ENCODE data around the gene SP6.

DNA sequence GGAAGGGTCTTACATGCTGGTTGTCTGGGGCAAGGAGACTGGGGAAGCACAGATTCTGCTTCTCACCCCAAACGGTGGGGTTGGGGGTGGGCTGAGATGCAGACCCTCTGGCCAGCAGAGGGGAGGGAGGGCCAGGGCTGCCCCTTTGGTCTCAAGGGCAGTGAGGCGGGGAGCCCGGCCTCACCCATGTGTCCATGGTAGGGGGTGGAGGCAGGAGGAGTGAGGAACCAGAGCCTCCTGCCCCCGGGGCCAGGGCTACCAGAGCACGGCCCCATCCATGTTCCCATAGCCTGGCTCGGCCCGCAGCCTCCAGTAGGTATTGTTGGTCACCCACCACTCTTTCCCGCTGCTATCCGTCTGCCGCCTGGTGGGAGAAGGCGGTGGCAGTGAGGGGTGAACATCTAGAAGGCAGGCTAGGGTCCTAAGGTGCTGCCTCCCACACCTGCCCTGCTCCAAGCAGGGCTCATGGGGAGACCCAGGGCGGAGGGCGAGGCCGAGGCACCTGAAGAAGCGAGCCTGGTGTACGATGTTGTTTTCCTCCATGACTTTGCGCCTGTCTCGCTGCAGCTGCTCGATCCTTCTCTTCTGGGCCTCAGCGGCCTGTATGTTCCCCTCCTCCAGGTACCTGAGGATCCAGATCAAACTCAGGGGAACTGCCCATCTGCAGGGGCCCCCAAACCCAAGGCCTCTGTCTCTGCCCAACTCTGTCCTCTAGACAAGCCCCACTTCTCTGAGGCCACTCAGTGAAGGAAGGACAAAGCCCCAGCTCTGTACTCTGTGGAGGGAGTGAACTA, 42.7 kb downstream of the SP6 start:
- TF ChIP-seq POLR2A (IDR thresholded peaks at IDR 0.05) = no peak
- TF ChIP-seq, protein P1, sequence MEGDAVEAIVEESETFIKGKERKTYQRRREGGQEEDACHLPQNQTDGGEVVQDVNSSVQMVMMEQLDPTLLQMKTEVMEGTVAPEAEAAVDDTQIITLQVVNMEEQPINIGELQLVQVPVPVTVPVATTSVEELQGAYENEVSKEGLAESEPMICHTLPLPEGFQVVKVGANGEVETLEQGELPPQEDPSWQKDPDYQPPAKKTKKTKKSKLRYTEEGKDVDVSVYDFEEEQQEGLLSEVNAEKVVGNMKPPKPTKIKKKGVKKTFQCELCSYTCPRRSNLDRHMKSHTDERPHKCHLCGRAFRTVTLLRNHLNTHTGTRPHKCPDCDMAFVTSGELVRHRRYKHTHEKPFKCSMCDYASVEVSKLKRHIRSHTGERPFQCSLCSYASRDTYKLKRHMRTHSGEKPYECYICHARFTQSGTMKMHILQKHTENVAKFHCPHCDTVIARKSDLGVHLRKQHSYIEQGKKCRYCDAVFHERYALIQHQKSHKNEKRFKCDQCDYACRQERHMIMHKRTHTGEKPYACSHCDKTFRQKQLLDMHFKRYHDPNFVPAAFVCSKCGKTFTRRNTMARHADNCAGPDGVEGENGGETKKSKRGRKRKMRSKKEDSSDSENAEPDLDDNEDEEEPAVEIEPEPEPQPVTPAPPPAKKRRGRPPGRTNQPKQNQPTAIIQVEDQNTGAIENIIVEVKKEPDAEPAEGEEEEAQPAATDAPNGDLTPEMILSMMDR (IDR thresholded peaks at IDR 0.05) = no peak
- no peak for TF ChIP-seq POLR2AphosphoS5 (IDR thresholded peaks at IDR 0.05; ENCODE audit: insufficient read depth in 1 of 2, low read depth in 1 of 2)
